ENCODE measurements around the gene CUX1.

DNA sequence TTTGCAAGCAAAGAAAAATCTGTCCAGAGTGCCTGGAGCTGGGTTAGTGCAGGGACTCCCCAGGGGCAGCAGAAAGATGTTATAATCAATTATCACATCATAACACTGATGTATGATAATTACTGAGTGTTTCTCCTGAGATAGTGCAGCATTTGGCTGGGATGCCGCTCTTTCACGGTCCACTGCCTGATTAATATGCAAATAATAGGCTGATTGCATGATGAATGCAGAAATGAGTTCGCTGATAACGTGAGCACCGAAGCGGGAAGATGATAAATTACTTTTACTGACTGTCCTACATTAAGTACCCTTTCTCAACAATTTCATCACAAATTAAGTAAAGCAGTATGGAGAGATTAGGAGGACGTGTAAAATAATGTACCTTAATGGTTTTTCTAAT is 397.8 kb downstream of the CUX1 start:
- TF ChIP-seq POLR2A (IDR thresholded peaks at IDR 0.05): no peak
- TF ChIP-seq, protein P1, sequence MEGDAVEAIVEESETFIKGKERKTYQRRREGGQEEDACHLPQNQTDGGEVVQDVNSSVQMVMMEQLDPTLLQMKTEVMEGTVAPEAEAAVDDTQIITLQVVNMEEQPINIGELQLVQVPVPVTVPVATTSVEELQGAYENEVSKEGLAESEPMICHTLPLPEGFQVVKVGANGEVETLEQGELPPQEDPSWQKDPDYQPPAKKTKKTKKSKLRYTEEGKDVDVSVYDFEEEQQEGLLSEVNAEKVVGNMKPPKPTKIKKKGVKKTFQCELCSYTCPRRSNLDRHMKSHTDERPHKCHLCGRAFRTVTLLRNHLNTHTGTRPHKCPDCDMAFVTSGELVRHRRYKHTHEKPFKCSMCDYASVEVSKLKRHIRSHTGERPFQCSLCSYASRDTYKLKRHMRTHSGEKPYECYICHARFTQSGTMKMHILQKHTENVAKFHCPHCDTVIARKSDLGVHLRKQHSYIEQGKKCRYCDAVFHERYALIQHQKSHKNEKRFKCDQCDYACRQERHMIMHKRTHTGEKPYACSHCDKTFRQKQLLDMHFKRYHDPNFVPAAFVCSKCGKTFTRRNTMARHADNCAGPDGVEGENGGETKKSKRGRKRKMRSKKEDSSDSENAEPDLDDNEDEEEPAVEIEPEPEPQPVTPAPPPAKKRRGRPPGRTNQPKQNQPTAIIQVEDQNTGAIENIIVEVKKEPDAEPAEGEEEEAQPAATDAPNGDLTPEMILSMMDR (IDR thresholded peaks at IDR 0.05): no peak

Data from esophagus squamous epithelium (tissue), 4 donors.